Subcutaneous abdominal adipose tissue (tissue), 5 donors: ENCODE data around the gene TAOK1.

Source experiments
- H3K27ac ChIP-seq: one replicate; pipeline ENCODE4 v1.7.0; 2013; ENCODE audit warnings: low read depth, mild to moderate bottlenecking, inconsistent platforms, low read length, moderate library complexity
- H3K27me3 ChIP-seq, 5 donors: one replicate each; pipeline ENCODE4 v1.7.0; 2013; ENCODE audit warnings: low read length in 5 of 5, inconsistent platforms in 1 of 5; ENCODE audit not compliant: control insufficient read depth in 5 of 5, insufficient read depth in 4 of 5
- H3K36me3 ChIP-seq, 5 donors: one replicate each; pipeline ENCODE4 v1.7.0; 2013; ENCODE audit warnings: low read length in 5 of 5; ENCODE audit not compliant: control insufficient read depth in 5 of 5, insufficient read depth in 5 of 5
- H3K4me1 ChIP-seq, 5 donors: one replicate each; pipeline ENCODE4 v1.7.0; 2013; ENCODE audit warnings: low read length in 5 of 5, mild to moderate bottlenecking in 3 of 5, moderate library complexity in 1 of 5; ENCODE audit not compliant: control insufficient read depth in 5 of 5, insufficient read depth in 5 of 5
- H3K4me3 ChIP-seq, 5 donors: one replicate each; pipeline ENCODE4 v1.7.0; 2013; ENCODE audit warnings: low read length in 5 of 5, low read depth in 1 of 5
- H3K9ac ChIP-seq, 5 donors: one replicate each; pipeline ENCODE4 v1.7.0; 2013; ENCODE audit warnings: low read length in 5 of 5, mild to moderate bottlenecking in 4 of 5, moderate library complexity in 3 of 5
- H3K9me3 ChIP-seq, 5 donors: one replicate each; pipeline ENCODE4 v1.7.0; 2013; ENCODE audit warnings: low read length in 5 of 5; ENCODE audit not compliant: control insufficient read depth in 5 of 5
- donor health status: healthy.
- donor health status: healthy.
- donor health status: healthy.
- donor health status: healthy.
- donor health status: healthy.

TAOK1 gene

GRCh38 chr17:29571883-29572681, 181.9 kb downstream of the TAOK1 start:
- H3K27ac ChIP-seq, result peak overlapping the region; percentile 30
- no peaks in the 10 kb centered on the region for H3K9me3 ChIP-seq
- H3K9ac ChIP-seq, result no peak overlapping the region
- H3K36me3 ChIP-seq, result peaks cover 0 to 48% (median 40%) of the 10 kb centered on the region in 5 donors
- H3K4me1 ChIP-seq, result peaks cover 7 to 58% (median 54%) of the 10 kb centered on the region in 5 donors
- H3K27me3 ChIP-seq, result no peaks in the 10 kb centered on the region
- H3K4me3 ChIP-seq, result peak overlapping the region in 4 of 5 donors; percentile 11 to 32 (median 15)

GRCh38 chr17:29572691-29573557, 182.8 kb downstream of the TAOK1 start:
- Histone ChIP-seq H3K36me3 (peaks cover 0 to 51% (median 49%) of the 10 kb centered on the region in 5 donors), H3K4me3 (peak overlapping the region in 3 of 5 donors; percentile 11 to 32 (median 14)), H3K4me1 (peaks cover 7 to 59% (median 56%) of the 10 kb centered on the region in 5 donors), H3K27ac (peak overlapping the region; percentile 30), H3K9ac (peak overlapping the region in 1 of 5 donors; percentile 47), H3K9me3 (no peaks in the 10 kb centered on the region), H3K27me3 (no peaks in the 10 kb centered on the region)

DNA sequence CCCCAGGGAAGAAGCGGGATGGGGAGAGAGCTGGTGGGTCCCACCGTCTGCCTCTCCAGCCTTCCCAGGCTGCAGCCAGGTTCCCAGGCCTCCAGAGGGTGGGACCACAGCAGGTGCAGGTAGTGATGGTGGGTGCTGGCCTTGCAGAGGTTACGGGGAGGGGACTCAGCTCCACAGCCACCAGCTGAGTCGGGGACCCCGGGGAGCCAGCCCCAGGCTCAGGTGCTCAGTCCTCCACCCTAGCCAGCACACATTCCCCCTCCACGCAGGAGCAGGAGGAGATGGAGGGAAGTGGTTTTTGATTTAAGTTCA, 183.4 kb downstream of the TAOK1 start:
- H3K9ac ChIP-seq, result no peak overlapping the region
- no peaks in the 10 kb centered on the region for H3K9me3 ChIP-seq
- H3K4me3 ChIP-seq, result no peak overlapping the region
- peaks cover 7 to 56% (median 52%) of the 10 kb centered on the region in 5 donors for H3K4me1 ChIP-seq
- H3K27ac ChIP-seq, result peak overlapping the region; percentile 30
- peaks cover 0 to 57% (median 54%) of the 10 kb centered on the region in 5 donors for H3K36me3 ChIP-seq
- no peaks in the 10 kb centered on the region for H3K27me3 ChIP-seq

GRCh38 chr17:29573871-29574731, 183.9 kb downstream of the TAOK1 start:
- H3K4me1 ChIP-seq, result peaks cover 5 to 51% (median 47%) of the 10 kb centered on the region in 5 donors

GRCh38 chr17:29574732-29575510, 184.8 kb downstream of the TAOK1 start:
- Histone ChIP-seq H3K4me3 (no peak overlapping the region), H3K27me3 (no peaks in the 10 kb centered on the region), H3K9me3 (no peaks in the 10 kb centered on the region), H3K36me3 (peaks cover 0 to 71% (median 65%) of the 10 kb centered on the region in 5 donors), H3K4me1 (peaks cover 0 to 43% (median 41%) of the 10 kb centered on the region in 5 donors), H3K27ac (no peak overlapping the region), H3K9ac (no peak overlapping the region)

More at GRCh38 chr17:29573871-29574731, 183.9 kb downstream of the TAOK1 start:
- Histone ChIP-seq H3K9me3 (no peaks in the 10 kb centered on the region), H3K36me3 (peaks cover 0 to 63% (median 57%) of the 10 kb centered on the region in 5 donors), H3K27me3 (no peaks in the 10 kb centered on the region), H3K27ac (no peak overlapping the region), H3K9ac (no peak overlapping the region), H3K4me3 (no peak overlapping the region)

- Histone ChIP-seq H3K4me1 (peaks cover 0 to 45% (median 38%) of the 10 kb centered on the region in 5 donors), H3K9me3 (no peaks in the 10 kb centered on the region), H3K27ac (no peak overlapping the region), H3K27me3 (no peaks in the 10 kb centered on the region), H3K36me3 (peaks cover 0 to 76% (median 68%) of the 10 kb centered on the region in 5 donors), H3K9ac (no peak overlapping the region), H3K4me3 (no peak overlapping the region)
These were observed 185.5 kb downstream of the TAOK1 start for GRCh38 chr17:29575511-29576213.

GRCh38 chr17:29576214-29577000, 186.2 kb downstream of the TAOK1 start:
- Histone ChIP-seq H3K9me3 (no peaks in the 10 kb centered on the region), H3K36me3 (peaks cover 0 to 82% (median 74%) of the 10 kb centered on the region in 5 donors), H3K27ac (no peak overlapping the region), H3K4me3 (no peak overlapping the region), H3K9ac (no peak overlapping the region), H3K27me3 (no peaks in the 10 kb centered on the region), H3K4me1 (peaks cover 0 to 37% (median 30%) of the 10 kb centered on the region in 5 donors)

- Histone ChIP-seq H3K27ac (no peak overlapping the region), H3K4me3 (no peak overlapping the region), H3K9me3 (no peaks in the 10 kb centered on the region), H3K27me3 (no peaks in the 10 kb centered on the region), H3K36me3 (peaks cover 0 to 86% (median 78%) of the 10 kb centered on the region in 5 donors), H3K4me1 (peaks cover 0 to 31% (median 25%) of the 10 kb centered on the region in 5 donors), H3K9ac (no peak overlapping the region)
These were observed 186.8 kb downstream of the TAOK1 start for GRCh38 chr17:29577001-29577370.
